Measurements from ENCODE around the gene SGSM2.

GRCh38 chr17:2387086-2388019 lies 50.1 kb downstream of the SGSM2 start:
- no peak for TF ChIP-seq YY1 (IDR thresholded peaks at IDR 0.05)
- no peak for TF ChIP-seq CTCF (IDR thresholded peaks at IDR 0.05; ENCODE audit: low read depth, low read length, missing input control)
- no peak for TF ChIP-seq SP1 (IDR thresholded peaks at IDR 0.05)
- TF ChIP-seq, protein P1, sequence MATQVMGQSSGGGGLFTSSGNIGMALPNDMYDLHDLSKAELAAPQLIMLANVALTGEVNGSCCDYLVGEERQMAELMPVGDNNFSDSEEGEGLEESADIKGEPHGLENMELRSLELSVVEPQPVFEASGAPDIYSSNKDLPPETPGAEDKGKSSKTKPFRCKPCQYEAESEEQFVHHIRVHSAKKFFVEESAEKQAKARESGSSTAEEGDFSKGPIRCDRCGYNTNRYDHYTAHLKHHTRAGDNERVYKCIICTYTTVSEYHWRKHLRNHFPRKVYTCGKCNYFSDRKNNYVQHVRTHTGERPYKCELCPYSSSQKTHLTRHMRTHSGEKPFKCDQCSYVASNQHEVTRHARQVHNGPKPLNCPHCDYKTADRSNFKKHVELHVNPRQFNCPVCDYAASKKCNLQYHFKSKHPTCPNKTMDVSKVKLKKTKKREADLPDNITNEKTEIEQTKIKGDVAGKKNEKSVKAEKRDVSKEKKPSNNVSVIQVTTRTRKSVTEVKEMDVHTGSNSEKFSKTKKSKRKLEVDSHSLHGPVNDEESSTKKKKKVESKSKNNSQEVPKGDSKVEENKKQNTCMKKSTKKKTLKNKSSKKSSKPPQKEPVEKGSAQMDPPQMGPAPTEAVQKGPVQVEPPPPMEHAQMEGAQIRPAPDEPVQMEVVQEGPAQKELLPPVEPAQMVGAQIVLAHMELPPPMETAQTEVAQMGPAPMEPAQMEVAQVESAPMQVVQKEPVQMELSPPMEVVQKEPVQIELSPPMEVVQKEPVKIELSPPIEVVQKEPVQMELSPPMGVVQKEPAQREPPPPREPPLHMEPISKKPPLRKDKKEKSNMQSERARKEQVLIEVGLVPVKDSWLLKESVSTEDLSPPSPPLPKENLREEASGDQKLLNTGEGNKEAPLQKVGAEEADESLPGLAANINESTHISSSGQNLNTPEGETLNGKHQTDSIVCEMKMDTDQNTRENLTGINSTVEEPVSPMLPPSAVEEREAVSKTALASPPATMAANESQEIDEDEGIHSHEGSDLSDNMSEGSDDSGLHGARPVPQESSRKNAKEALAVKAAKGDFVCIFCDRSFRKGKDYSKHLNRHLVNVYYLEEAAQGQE (IDR thresholded peaks at IDR 0.05), result no peak

Data from liver (tissue), 3 donors.